GM04504 (cell line): ENCODE data around the gene ILK.

ENCODE experiments used
- DNase-seq: peaks from one replicate; pipeline ENCODE4 v3.0.0-alpha.2; 2012; ENCODE audit warnings: low read depth

Gene ILK

DNA sequence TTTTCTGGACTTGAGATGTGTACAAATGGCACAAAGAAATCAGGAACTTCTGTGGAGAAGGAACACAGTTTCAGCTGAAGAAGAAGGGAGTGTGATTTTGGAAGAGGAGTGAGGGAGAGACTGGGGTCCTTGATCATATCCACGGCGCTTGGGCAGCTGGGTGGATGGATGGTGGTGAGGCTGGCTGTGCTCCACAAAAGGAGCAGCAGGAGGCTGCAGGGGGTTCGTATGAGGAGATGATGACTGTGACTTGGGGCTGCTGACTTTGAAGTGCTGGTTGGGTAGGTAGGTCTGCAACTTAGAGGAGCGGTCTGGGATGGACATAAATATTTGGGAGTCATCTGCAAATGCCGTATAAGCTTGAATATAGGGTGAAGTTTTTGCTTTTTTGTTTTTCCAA, 53.4 kb downstream of the ILK start:
- no peak for DNase-seq

DNA sequence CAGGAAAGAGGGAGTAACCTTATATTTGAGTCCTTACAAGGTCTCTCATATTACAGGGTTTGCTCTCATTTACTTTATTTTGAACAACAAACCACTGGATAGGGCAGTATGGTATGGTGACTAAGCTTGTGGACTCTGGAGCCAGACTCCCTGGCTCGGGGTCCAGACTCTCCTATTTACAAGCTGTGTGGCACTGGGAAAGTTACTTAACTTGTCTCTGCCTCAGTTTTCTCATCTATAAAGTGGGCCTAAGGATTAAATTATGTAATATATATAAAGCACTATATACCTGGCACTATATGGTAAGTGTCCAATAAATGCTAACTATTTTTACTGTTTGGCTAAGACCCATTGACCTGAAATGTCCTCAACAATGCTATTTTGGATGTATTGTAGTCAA, 53.8 kb downstream of the ILK start:
- DNase-seq: no peak

DNA sequence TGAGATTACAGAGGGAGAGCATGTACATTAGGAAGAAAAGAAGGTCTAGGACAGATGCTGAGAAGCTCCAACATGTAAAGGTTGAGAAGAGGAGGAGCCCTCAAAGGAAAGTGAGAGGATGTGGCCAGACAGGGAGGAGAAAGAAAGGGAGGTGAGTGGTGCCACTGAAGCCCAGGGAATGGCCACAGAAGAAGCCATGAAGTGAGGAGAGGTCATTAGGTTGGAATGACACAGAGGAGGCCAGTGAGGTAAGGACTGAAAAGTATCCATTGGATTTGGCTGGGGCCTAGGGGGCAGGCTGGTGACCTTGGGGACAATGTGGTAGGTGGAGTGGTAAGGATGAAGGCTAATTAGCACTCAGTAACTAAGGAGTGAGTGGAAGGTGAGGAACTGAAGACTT, 55.1 kb downstream of the ILK start:
- no peak for DNase-seq
